MG63 (cell line): ENCODE data around the gene MRPL40. TPM values are rescaled to one million over a fixed set of nuclear protein-coding genes. Genes with fewer than 3 reads are reported as not detected.

ENCODE experiments used
- DNase-seq: peaks from one replicate; pipeline ENCODE4 v3.0.0-alpha.2; 2020
- H3K27me3 ChIP-seq: fragments of 250-450 bp; sonication (Bioruptor Pico); 2 replicates; pipeline ENCODE4 v1.5.1; 2020; ENCODE audit warnings: mild to moderate bottlenecking, moderate library complexity
- H3K36me3 ChIP-seq: fragments of 250-450 bp; sonication (Bioruptor Pico); 2 replicates; pipeline ENCODE4 v1.5.1; 2020; ENCODE audit warnings: mild to moderate bottlenecking, moderate library complexity
- H3K4me3 ChIP-seq: fragments of 250-450 bp; sonication (Bioruptor Pico); 2 replicates; pipeline ENCODE4 v1.5.1; 2020; ENCODE audit warnings: mild to moderate bottlenecking, moderate library complexity
- H3K9me3 ChIP-seq: fragments of 250-450 bp; sonication (Bioruptor Pico); 2 replicates; pipeline ENCODE4 v1.5.1; 2020; ENCODE audit warnings: mild to moderate bottlenecking, moderate library complexity
- total RNA-seq: library from RNA; depleted of rRNA; stranded (reverse); fragments of >200 nt; shearing (Covaris generic); gene quantifications from 2 replicates; pipeline ENCODE4 v1.2.3, GENCODE V29; 2014; ENCODE audit warnings: low replicate concordance

Gene MRPL40
- total RNA-seq, 1 experiment from 2014 or later = 80.2 TPM

- Histone ChIP-seq H3K36me3 (peaks cover 43% of the 10 kb centered on the region), H3K9me3 (no peaks in the 10 kb centered on the region), H3K27me3 (no peaks in the 10 kb centered on the region), H3K4me3 (no peak overlapping the region)
- no peak for DNase-seq
These were observed 29.6 kb upstream of the MRPL40 start for GRCh38 chr22:19402642-19403191.

- Histone ChIP-seq H3K27me3 (no peaks in the 10 kb centered on the region), H3K36me3 (peaks cover 55% of the 10 kb centered on the region), H3K9me3 (no peaks in the 10 kb centered on the region), H3K4me3 (no peak overlapping the region)
- DNase-seq = no peak
These were observed 27.7 kb upstream of the MRPL40 start for GRCh38 chr22:19404676-19405075.

GRCh38 chr22:19405133-19405532 lies 27.2 kb upstream of the MRPL40 start:
- Histone ChIP-seq H3K36me3 (peaks cover 59% of the 10 kb centered on the region), H3K9me3 (no peaks in the 10 kb centered on the region), H3K27me3 (no peaks in the 10 kb centered on the region), H3K4me3 (no peak overlapping the region)
- DNase-seq = no peak

- Histone ChIP-seq H3K36me3 (peaks cover 64% of the 10 kb centered on the region), H3K27me3 (no peaks in the 10 kb centered on the region), H3K9me3 (no peaks in the 10 kb centered on the region), H3K4me3 (no peak overlapping the region)
- DNase-seq = no peak
These were observed 26.7 kb upstream of the MRPL40 start for GRCh38 chr22:19405652-19406051.

GRCh38 chr22:19406281-19406811 lies 26.0 kb upstream of the MRPL40 start:
- peaks cover 66% of the 10 kb centered on the region for H3K36me3 ChIP-seq
- no peaks in the 10 kb centered on the region for H3K9me3 ChIP-seq
- H3K4me3 ChIP-seq = no peak overlapping the region
- DNase-seq = no peak
- H3K27me3 ChIP-seq = no peaks in the 10 kb centered on the region

- DNase-seq = no peak
- no peaks in the 10 kb centered on the region for H3K9me3 ChIP-seq
- H3K4me3 ChIP-seq = no peak overlapping the region
- peaks cover 64% of the 10 kb centered on the region for H3K36me3 ChIP-seq
- no peaks in the 10 kb centered on the region for H3K27me3 ChIP-seq
These were observed 25.5 kb upstream of the MRPL40 start for GRCh38 chr22:19406846-19407245.

- H3K27me3 ChIP-seq = no peaks in the 10 kb centered on the region
- H3K9me3 ChIP-seq = no peaks in the 10 kb centered on the region
- DNase-seq = no peak
- H3K36me3 ChIP-seq = peaks cover 57% of the 10 kb centered on the region
- H3K4me3 ChIP-seq = no peak overlapping the region
These were observed 24.4 kb upstream of the MRPL40 start for GRCh38 chr22:19407649-19408606.

- Histone ChIP-seq H3K27me3 (no peaks in the 10 kb centered on the region), H3K9me3 (no peaks in the 10 kb centered on the region), H3K36me3 (peaks cover 42% of the 10 kb centered on the region), H3K4me3 (no peak overlapping the region)
- no peak for DNase-seq
These were observed 21.2 kb upstream of the MRPL40 start for GRCh38 chr22:19410941-19411689.

- Histone ChIP-seq H3K36me3 (peaks cover 36% of the 10 kb centered on the region), H3K27me3 (no peaks in the 10 kb centered on the region), H3K9me3 (no peaks in the 10 kb centered on the region), H3K4me3 (no peak overlapping the region)
- no peak for DNase-seq
These were observed 20.7 kb upstream of the MRPL40 start for GRCh38 chr22:19411690-19412045.

- peaks cover 36% of the 10 kb centered on the region for H3K36me3 ChIP-seq
- no peak overlapping the region for H3K4me3 ChIP-seq
- no peak for DNase-seq
These were observed 19.9 kb upstream of the MRPL40 start for GRCh38 chr22:19412478-19412877.

GRCh38 chr22:19412923-19413322 lies 19.4 kb upstream of the MRPL40 start:
- peaks cover 37% of the 10 kb centered on the region for H3K36me3 ChIP-seq
- DNase-seq = no peak
- H3K4me3 ChIP-seq = no peak overlapping the region
- H3K9me3 ChIP-seq = no peaks in the 10 kb centered on the region
- no peaks in the 10 kb centered on the region for H3K27me3 ChIP-seq

More at GRCh38 chr22:19412478-19412877, 19.9 kb upstream of the MRPL40 start:
- no peaks in the 10 kb centered on the region for H3K9me3 ChIP-seq
- H3K27me3 ChIP-seq = no peaks in the 10 kb centered on the region

GRCh38 chr22:19419086-19419463 lies 13.3 kb upstream of the MRPL40 start:
- Histone ChIP-seq H3K36me3 (peaks cover 10% of the 10 kb centered on the region), H3K9me3 (no peaks in the 10 kb centered on the region), H3K27me3 (no peaks in the 10 kb centered on the region), H3K4me3 (no peak overlapping the region)
- no peak for DNase-seq

- no peak for DNase-seq
- Histone ChIP-seq H3K27me3 (no peaks in the 10 kb centered on the region), H3K4me3 (no peak overlapping the region), H3K36me3 (peaks cover 11% of the 10 kb centered on the region), H3K9me3 (no peaks in the 10 kb centered on the region)
These were observed 12.7 kb upstream of the MRPL40 start for GRCh38 chr22:19419464-19420178.

- DNase-seq = no peak
- H3K9me3 ChIP-seq = no peaks in the 10 kb centered on the region
- no peaks in the 10 kb centered on the region for H3K27me3 ChIP-seq
- no peak overlapping the region for H3K4me3 ChIP-seq
- H3K36me3 ChIP-seq = peaks cover 12% of the 10 kb centered on the region
These were observed 12.0 kb upstream of the MRPL40 start for GRCh38 chr22:19420321-19420720.

GRCh38 chr22:19422440-19423301 lies 9.7 kb upstream of the MRPL40 start:
- H3K27me3 ChIP-seq = no peaks in the 10 kb centered on the region
- H3K36me3 ChIP-seq = peaks cover 12% of the 10 kb centered on the region
- no peak overlapping the region for H3K4me3 ChIP-seq
- no peaks in the 10 kb centered on the region for H3K9me3 ChIP-seq
- DNase-seq = no peak

- Histone ChIP-seq H3K4me3 (no peak overlapping the region), H3K27me3 (no peaks in the 10 kb centered on the region), H3K36me3 (peaks cover 10% of the 10 kb centered on the region), H3K9me3 (no peaks in the 10 kb centered on the region)
- no peak for DNase-seq
These were observed 8.2 kb upstream of the MRPL40 start for GRCh38 chr22:19424186-19424500.
